ENCODE measurements around the gene SIPA1L3.

Gene SIPA1L3

GRCh38 chr19:38115271-38115802, 208.3 kb downstream of the SIPA1L3 start:
- no peak overlapping the region for H3K4me3 ChIP-seq (ENCODE audit: low read length)
- TF ChIP-seq ZNF274 (IDR thresholded peaks at IDR 0.05; ENCODE audit: low read depth, low read length) = no peak

- TF ChIP-seq ZNF274 (IDR thresholded peaks at IDR 0.05; ENCODE audit: low read depth, low read length) = no peak
- H3K4me3 ChIP-seq (ENCODE audit: low read length) = no peak overlapping the region
Observed at GRCh38 chr19:38118176-38118575, 211.2 kb downstream of the SIPA1L3 start.

- no peak for TF ChIP-seq ZNF274 (IDR thresholded peaks at IDR 0.05; ENCODE audit: low read depth, low read length)
- H3K4me3 ChIP-seq (ENCODE audit: low read length) = no peak overlapping the region
Observed at GRCh38 chr19:38120471-38121025, 213.5 kb downstream of the SIPA1L3 start.

GRCh38 chr19:38122402-38123093, 215.5 kb downstream of the SIPA1L3 start:
- H3K4me3 ChIP-seq (ENCODE audit: low read length) = no peak overlapping the region
- TF ChIP-seq ZNF274 (IDR thresholded peaks at IDR 0.05; ENCODE audit: low read depth, low read length) = no peak

GRCh38 chr19:38125238-38125637, 218.2 kb downstream of the SIPA1L3 start:
- H3K4me3 ChIP-seq (ENCODE audit: low read length) = no peak overlapping the region
- no peak for TF ChIP-seq ZNF274 (IDR thresholded peaks at IDR 0.05; ENCODE audit: low read depth, low read length)

GRCh38 chr19:38130399-38130798, 223.4 kb downstream of the SIPA1L3 start:
- no peak for TF ChIP-seq ZNF274 (IDR thresholded peaks at IDR 0.05; ENCODE audit: low read depth, low read length)
- no peak overlapping the region for H3K4me3 ChIP-seq (ENCODE audit: low read length)

GRCh38 chr19:38132781-38133180, 225.8 kb downstream of the SIPA1L3 start:
- no peak overlapping the region for H3K4me3 ChIP-seq (ENCODE audit: low read length)
- TF ChIP-seq ZNF274 (IDR thresholded peaks at IDR 0.05; ENCODE audit: low read depth, low read length) = no peak

- no peak for TF ChIP-seq ZNF274 (IDR thresholded peaks at IDR 0.05; ENCODE audit: low read depth, low read length)
Observed at GRCh38 chr19:38133319-38133718, 226.3 kb downstream of the SIPA1L3 start.

GRCh38 chr19:38134540-38135149, 227.6 kb downstream of the SIPA1L3 start:
- no peak for TF ChIP-seq ZNF274 (IDR thresholded peaks at IDR 0.05; ENCODE audit: low read depth, low read length)
- H3K4me3 ChIP-seq (ENCODE audit: low read length) = no peak overlapping the region

More at GRCh38 chr19:38133319-38133718, 226.3 kb downstream of the SIPA1L3 start:
- H3K4me3 ChIP-seq (ENCODE audit: low read length) = no peak overlapping the region

GRCh38 chr19:38135150-38135998, 228.4 kb downstream of the SIPA1L3 start:
- no peak overlapping the region for H3K4me3 ChIP-seq (ENCODE audit: low read length)
- TF ChIP-seq ZNF274 (IDR thresholded peaks at IDR 0.05; ENCODE audit: low read depth, low read length) = no peak

GRCh38 chr19:38139122-38139521, 232.1 kb downstream of the SIPA1L3 start:
- no peak for TF ChIP-seq ZNF274 (IDR thresholded peaks at IDR 0.05; ENCODE audit: low read depth, low read length)
- no peak overlapping the region for H3K4me3 ChIP-seq (ENCODE audit: low read length)

- H3K4me3 ChIP-seq (ENCODE audit: low read length) = no peak overlapping the region
- no peak for TF ChIP-seq ZNF274 (IDR thresholded peaks at IDR 0.05; ENCODE audit: low read depth, low read length)
Observed at GRCh38 chr19:38141108-38141507, 234.1 kb downstream of the SIPA1L3 start.

GRCh38 chr19:38142176-38143035, 235.4 kb downstream of the SIPA1L3 start:
- TF ChIP-seq ZNF274 (IDR thresholded peaks at IDR 0.05; ENCODE audit: low read depth, low read length) = no peak

More at GRCh38 chr19:38142176-38143035, 235.4 kb downstream of the SIPA1L3 start:
- H3K4me3 ChIP-seq (ENCODE audit: low read length) = no peak overlapping the region
